Thyroid gland (tissue), 4 donors: ENCODE results near the gene TRAF4. TPM values are rescaled to one million over a fixed set of nuclear protein-coding genes. Genes with fewer than 3 reads are reported as not detected.

Source experiments
- DNase-seq, 2 donors: peaks; one replicate each; pipeline ENCODE4 v3.0.0-alpha.2; 2019
- H3K27ac ChIP-seq, 3 donors: fragments of 200-600 bp; sonication (generic); 1 replicate in 2 of 3; 2 replicates in 1 of 3; pipeline ENCODE4 v1.5.1; 2016 to 2019; ENCODE audit warnings: mild to moderate bottlenecking in 1 of 3, moderate library complexity in 1 of 3
- H3K27me3 ChIP-seq: fragments of 200-600 bp; sonication (generic); one replicate; pipeline ENCODE4 v1.5.1; 2019
- H3K36me3 ChIP-seq, 2 donors: fragments of 200-600 bp; sonication (generic); one replicate each; pipeline ENCODE4 v1.5.1; 2016 to 2019
- H3K4me1 ChIP-seq, 2 donors: fragments of 200-600 bp; sonication (generic); one replicate each; pipeline ENCODE4 v1.5.1; 2017 to 2019
- H3K4me3 ChIP-seq, 3 donors: fragments of 200-600 bp; sonication (generic); replicated peaks in 1 of 3; 1 replicate in 2 of 3; 2 replicates in 1 of 3; pipeline ENCODE4 v1.5.1; 2016; ENCODE audit warnings: mild to moderate bottlenecking in 1 of 3
- H3K9me3 ChIP-seq: fragments of 200-600 bp; sonication (generic); one replicate; pipeline ENCODE4 v1.5.1; 2017
- CTCF ChIP-seq, 6 experiments: fragments of 200-600 bp in 3 of 6; fragments of 450-650 bp in 3 of 6; sonication (generic) in 3 of 6; IDR thresholded peaks; one replicate each; pipeline ENCODE4 v1.5.1; 2016 to 2019; ENCODE audit warnings: antibody characterized with exemption in 6 of 6, mild to moderate bottlenecking in 2 of 6, inconsistent platforms in 1 of 6, moderate library complexity in 1 of 6
- POLR2A ChIP-seq, 2 donors: fragments of 450-650 bp; IDR thresholded peaks; one replicate each; pipeline ENCODE4 v1.6.1; 2017; ENCODE audit warnings: antibody characterized with exemption in 2 of 2, mild to moderate bottlenecking in 2 of 2, moderate library complexity in 1 of 2
- WGBS, 2 donors: methylation state at CpG; one replicate each; pipeline ENCODE4 v1.1.5; 2017; 5-methylcytosine and 5-hydroxymethylcytosine counted together
- intact Hi-C: fragments of 100-400 bp; cut with DNase I; formaldehyde crosslinking; loops from one replicate; pipeline ENCODE4 v1.15.1; 2023
- total RNA-seq, 4 donors: library from RNA; depleted of rRNA; stranded (reverse); fragments of >200 nt; gene quantifications; one replicate each; pipeline ENCODE4 v1.2.3, GENCODE V29; 2016

The TRAF4 gene
- total RNA-seq, 4 donors from 2014 or later = 33.3 to 64.3 (median 44.3) TPM

- WGBS, 2 donors = 82 to 87% methylated on average over 10 of the region's 10 CpGs
- intact Hi-C loops = loop anchor here (5.0 kb wide), 2 partner anchors 77 to 228 kb away; partner anchors contain the start of genes BLTP2 and PHF12
Observed at GRCh38 chr17:28724500-28725165, 19.2 kb upstream of the TRAF4 start.

GRCh38 chr17:28725166-28725659 is 18.6 kb upstream of the TRAF4 start:
- Histone ChIP-seq H3K9me3 (no peaks in the 10 kb centered on the region), H3K27me3 (no peaks in the 10 kb centered on the region), H3K27ac (peak overlapping the region; percentile 5 to 98 (median 49)), H3K4me3 (peak overlapping the region in 1 of 3 donors; percentile 55), H3K4me1 (peaks cover 30 to 32% of the 10 kb centered on the region in 2 donors), H3K36me3 (peaks cover 33 to 36% of the 10 kb centered on the region in 2 donors)
- WGBS, 2 donors = 36 to 37% methylated on average over 15 to 20 of the region's 20 CpGs
- intact Hi-C loops = loop anchor here (5.0 kb wide), 2 partner anchors 78 to 227 kb away; partner anchors contain the start of genes BLTP2 and PHF12
- no peak for TF ChIP-seq POLR2A (IDR thresholded peaks at IDR 0.05)
- TF ChIP-seq CTCF (IDR thresholded peaks at IDR 0.05) = no peak
- DNase-seq = no peak

More at GRCh38 chr17:28724500-28725165, 19.2 kb upstream of the TRAF4 start:
- Histone ChIP-seq H3K36me3 (peaks cover 33 to 36% of the 10 kb centered on the region in 2 donors), H3K27ac (no peak overlapping the region), H3K9me3 (no peaks in the 10 kb centered on the region), H3K27me3 (no peaks in the 10 kb centered on the region), H3K4me3 (no peak overlapping the region), H3K4me1 (peaks cover 31 to 32% of the 10 kb centered on the region in 2 donors)
- TF ChIP-seq CTCF (IDR thresholded peaks at IDR 0.05) = no peak
- no peak for TF ChIP-seq POLR2A (IDR thresholded peaks at IDR 0.05)
- no peak for DNase-seq

- WGBS, 2 donors = 1 to 3% methylated on average over 10 to 11 of the region's 45 CpGs
Observed at GRCh38 chr17:28725660-28726225, 18.1 kb upstream of the TRAF4 start.

GRCh38 chr17:28726226-28726626 is 17.6 kb upstream of the TRAF4 start, which contains the start of gene TLCD1:
TSS of gene TLCD1 (minus strand) at chr17:28726233. CDS start at chr17:28726097, 136 bp downstream.
- intact Hi-C loops = loop anchor here (5.0 kb wide), 2 partner anchors 79 to 226 kb away; partner anchors contain the start of genes BLTP2 and PHF12
- WGBS, 2 donors = 2% methylated on average over 11 of the region's 49 CpGs; no CpG with 5 or more reads in 1 of the 2 donors

More at GRCh38 chr17:28725660-28726225, 18.1 kb upstream of the TRAF4 start:
- Histone ChIP-seq H3K9me3 (no peaks in the 10 kb centered on the region), H3K4me1 (peaks cover 25 to 27% of the 10 kb centered on the region in 2 donors), H3K27ac (peak overlapping the region; percentile 5 to 98 (median 49)), H3K4me3 (peak overlapping the region in 1 of 3 donors; percentile 55), H3K36me3 (peaks cover 33 to 36% of the 10 kb centered on the region in 2 donors), H3K27me3 (no peaks in the 10 kb centered on the region)
- DNase-seq = peak in 1 of 2 donors; percentile 86
- TF ChIP-seq CTCF (IDR thresholded peaks at IDR 0.05) (no peak), POLR2A (IDR thresholded peaks at IDR 0.05) (peak in 1 of 2 donors; percentile 47)
- intact Hi-C loops = loop anchor here (5.0 kb wide), 2 partner anchors 78 to 227 kb away; partner anchors contain the start of genes BLTP2 and PHF12

More at GRCh38 chr17:28726226-28726626, 17.6 kb upstream of the TRAF4 start, which contains the start of gene TLCD1:
- H3K36me3 ChIP-seq = peaks cover 28 to 35% of the 10 kb centered on the region in 2 donors
- H3K27me3 ChIP-seq = no peaks in the 10 kb centered on the region
- H3K4me1 ChIP-seq = peaks cover 20 to 22% of the 10 kb centered on the region in 2 donors
- TF ChIP-seq CTCF (IDR thresholded peaks at IDR 0.05) (no peak), POLR2A (IDR thresholded peaks at IDR 0.05) (no peak)
- peak; percentile 77 to 80 for DNase-seq
- no peaks in the 10 kb centered on the region for H3K9me3 ChIP-seq
- peak within 1 kb of the TSS in 2 of 3 donors; percentile 34 to 55 for H3K4me3 ChIP-seq
- H3K27ac ChIP-seq = peak within 1 kb of the TSS; percentile 92 to 98 (median 94)
